HG03558 (cell line): ENCODE results near the gene EPHA1.

Experiments used
- ATAC-seq: cut with Tn5 transposase; IDR thresholded peaks from one replicate; pipeline ENCODE4 v1.9.1; 2021; ENCODE audit warnings: moderate number of reproducible peaks; ENCODE audit not compliant: unreplicated experiment; ENCODE audit errors: extremely low read depth

EPHA1 gene

DNA sequence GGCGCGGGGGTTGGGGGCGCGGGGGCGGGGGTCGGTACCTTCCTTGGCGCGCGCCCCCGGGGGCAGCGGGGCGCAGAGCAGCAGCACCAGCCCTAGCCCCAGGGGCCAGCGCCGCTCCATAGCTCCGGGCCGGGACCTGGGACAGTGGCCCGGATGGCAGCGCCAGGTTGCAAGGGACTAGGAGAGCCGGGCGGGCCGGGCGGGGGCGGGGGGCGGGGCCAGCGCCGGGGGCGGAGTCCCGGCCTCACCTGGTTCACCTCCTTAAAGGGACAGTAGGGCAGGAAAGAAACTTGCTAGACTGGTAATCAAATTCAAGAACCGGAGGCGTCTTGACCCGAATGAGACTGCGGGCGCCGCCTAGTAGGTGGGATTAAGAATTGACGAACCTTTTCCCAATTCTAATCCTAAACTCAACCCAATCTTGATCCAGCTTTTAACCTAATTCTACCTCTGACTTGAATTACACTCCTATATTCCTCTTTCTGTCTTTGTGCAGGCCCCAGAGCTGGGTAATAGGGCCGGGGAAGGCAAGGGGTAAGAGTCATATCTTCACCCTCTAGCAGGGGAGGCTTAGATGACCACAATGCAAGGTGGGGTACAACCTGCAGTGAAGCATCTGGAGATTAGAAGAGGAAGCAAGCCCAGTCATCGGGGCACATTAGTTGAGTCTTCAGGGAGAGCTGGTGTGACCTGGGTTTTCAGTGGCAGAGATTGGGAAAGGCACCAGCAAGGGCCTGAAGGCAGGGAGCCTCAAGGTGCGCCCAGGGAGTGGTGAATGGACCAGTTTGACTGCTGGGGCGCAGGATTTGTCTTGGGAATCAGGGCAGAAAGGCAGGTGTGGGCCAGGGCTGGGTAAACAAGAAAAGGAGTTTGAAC is at the start of gene EPHA1:
TSS of gene EPHA1 (minus strand) at position 171 of the 876 bp plus-strand sequence. CDS start at position 120, 51 bp downstream.
- ATAC-seq = no peak

DNA sequence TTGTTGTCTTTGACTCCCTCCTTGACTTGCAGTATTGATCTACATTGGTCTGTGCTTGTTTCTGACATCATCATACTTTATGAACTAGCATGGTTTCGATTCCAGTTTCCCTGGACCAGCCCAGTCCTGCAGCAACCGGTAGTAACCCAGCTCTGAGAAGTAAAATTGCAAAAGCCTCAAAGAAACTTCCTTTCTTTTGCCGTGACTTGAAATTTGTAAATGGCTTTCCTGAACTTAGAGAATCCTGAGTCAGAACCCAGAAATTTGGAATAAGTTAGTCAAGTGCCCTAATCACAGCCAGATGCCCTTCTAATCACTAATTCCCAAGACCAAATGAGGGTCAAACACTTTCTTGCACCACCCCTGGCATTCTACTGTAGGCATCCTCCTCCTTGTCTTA is 49.6 kb upstream of the EPHA1 start:
- ATAC-seq = no peak

DNA sequence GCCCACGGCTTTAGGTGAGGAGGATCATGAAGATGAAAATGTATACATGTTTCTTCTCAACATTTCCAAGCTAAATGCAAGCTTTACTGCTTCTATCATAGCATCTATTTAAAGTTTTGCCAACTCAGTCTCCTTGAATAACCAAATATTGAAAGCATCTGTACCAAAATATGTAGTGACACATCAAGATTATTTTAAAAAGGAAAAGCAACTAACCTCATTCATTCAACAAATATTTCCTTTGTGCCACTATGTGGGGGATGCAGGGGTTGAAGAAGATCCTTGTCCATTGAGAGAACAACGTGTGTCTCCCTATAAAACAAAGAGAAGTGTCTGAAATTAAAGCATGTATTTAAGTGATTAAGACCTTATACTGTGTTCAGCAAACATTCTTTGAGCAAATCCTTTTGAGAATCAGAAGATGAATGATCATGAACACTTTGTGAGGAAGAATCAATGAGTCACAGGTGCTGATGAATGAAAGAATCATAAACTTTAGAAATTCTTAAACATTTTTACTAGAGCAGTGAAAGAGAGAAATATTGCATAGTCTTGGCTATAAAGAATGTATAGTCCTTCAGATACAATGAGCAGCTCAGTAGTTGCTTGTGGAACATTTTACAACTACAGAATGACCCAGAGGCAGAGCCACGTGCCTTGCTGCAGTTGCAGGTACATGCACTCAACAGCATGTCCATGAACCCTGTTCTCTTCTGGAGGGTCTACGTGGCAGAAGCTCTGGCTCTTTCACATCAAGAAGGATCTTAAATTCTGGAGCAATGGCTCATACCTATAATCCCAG is 48.5 kb upstream of the EPHA1 start:
- ATAC-seq = no peak

DNA sequence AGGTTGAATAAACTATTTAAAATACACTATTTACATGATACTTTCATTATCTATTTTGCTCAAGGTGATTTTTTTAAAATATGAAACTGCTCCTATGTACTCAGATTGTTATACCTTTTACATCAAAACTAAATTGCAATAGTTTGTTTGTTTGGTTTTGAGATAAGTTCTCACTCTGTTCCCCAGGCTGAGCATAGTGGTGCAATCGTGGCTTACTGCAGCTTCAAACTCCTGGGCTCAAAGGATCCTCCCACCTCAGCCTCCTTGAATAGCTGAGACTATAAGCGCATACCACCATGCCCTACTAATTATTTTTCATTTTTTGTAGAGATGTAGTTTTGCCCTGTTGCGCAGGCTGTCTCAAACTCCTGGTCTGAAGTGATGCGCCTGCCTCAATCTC is 47.3 kb upstream of the EPHA1 start:
- no peak for ATAC-seq

DNA sequence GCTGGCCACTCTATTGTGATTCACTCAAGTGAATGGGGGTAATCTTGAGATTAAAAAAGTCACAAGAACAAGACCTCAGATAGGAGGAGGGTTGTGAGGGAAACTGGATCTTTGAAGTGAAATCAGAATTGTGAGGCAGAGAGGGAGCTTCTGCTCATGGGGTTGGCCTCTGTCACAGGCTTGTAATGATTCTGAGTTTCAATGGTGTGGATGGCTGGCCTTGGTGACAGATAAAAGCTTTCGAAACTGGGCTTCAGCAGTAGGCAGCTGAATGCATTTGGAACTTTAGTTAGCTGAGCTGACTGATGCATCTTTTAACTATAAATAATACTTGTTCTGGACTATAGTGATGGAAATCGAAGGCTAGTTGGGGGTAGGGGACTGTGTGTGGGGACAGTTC is 46.8 kb upstream of the EPHA1 start:
- ATAC-seq = no peak

DNA sequence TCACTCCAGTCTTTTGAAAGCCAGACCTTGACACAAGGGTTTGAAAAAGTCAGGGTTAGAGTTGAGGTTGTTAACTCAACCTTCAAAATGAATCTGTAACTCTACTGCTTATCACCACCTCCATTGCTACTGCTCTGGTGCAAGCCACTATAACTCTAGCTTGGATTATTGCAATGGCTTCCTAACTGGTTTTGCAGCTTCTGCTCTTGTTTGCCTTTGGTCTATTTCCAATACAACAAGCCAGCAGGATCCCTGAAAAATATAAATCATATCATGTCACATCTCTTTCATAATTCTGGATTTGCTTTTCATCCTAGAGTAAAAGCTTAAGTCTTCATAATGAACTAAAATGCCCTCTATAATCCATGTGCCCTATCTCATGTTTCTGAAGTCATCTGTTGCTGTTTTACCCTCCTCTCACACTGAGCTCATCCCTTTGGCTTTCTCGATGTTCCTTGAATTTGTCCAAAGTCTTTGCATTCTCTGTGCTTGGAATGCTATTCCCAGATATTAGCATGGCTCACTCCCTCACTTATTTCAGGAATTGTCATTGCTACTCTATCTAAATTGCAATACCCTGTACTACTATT is 45.5 kb upstream of the EPHA1 start:
- no peak for ATAC-seq

DNA sequence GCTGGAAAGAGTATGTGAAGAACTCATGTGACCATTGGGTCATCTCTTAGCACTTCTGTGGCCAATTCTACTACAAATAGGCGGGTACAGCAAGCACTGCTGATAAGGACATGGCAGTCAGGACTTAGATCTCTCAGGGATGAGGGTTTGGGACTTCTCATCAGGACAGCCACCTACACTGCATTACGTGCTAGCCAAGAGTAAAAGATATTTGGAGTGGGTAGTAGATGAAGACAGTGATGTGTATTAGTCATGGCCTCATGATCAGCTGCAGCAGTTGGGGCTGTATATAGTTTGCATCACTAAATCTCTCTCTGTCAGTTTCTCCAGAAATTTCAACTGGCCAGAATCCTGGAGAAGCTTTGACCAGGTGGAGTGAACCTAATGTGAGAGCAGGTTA is 43.8 kb upstream of the EPHA1 start:
- no peak for ATAC-seq

DNA sequence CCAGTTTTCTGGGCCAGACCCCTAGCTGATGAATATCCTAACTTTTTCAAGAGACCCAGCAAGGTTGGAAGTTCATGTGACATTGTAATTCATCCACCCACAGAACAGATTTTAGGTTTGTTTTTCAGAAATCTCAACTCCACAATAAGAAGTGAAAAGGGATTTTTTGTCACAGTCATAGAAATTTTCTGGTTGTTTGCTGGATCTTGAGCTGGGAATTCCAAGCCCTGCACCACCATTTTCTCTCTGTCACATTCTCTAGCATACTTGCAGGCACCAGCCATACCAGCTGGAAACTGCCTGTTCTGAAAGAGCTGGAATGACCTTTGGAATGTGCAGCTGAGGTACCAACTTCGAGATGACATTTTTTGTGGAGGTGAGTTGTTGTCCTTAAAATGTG is 43.1 kb upstream of the EPHA1 start:
- no peak for ATAC-seq

DNA sequence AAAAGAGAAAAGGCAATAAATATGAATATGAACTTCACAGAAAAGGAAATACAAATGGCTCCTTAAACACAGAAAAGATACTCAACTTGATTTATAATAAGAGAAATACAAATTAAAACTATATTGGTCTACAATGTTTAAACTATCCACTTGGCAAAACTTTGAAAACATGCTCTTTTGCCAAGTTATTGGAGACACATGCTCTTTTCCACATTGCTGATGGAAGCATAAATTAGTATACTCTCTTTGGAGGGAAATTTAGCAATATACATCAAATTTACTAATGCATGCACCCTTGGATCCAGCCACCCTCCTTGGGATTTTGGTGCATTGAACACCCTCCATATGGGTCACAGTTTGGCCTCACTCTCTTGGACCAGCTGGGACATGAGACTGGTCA is 42.5 kb upstream of the EPHA1 start:
- no peak for ATAC-seq

DNA sequence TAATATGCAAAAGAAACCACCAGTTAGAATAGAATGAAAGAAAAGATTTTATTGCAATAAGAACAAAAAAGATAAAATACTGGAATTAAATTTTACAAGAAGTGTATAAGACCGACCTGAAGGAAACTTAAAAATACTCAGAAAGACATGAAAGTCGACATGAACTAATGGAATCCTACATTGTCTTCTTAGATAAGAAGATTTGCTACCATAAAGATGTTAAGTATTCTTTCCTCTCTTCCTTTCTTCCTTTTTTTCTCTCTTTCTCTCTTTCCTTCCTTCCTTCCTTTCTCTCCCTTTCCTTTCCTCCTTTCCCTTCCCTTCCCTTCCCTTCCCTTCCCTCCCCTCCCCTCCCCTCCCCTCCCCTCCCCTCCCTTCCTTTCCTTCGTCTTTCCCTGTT is 41.1 kb upstream of the EPHA1 start:
- no peak for ATAC-seq

DNA sequence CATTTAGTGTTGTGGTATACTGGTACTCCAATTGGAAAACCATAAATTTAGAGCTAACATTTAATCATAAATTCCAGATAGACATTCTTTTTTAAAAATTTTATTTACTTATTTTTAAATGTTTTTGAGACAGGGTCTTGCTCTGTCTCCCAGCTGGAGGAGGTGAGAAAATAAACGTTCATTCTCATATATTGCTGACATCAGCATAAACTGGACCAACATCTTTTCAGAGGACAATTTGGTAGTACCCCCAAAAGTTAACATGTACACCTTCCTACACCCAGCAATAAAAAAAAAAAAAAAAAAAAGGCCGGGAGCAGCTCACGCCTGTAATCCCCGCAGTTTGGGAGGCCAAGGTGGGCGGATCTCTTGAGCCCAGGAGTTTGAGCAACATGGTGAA is 39.8 kb upstream of the EPHA1 start:
- no peak for ATAC-seq

DNA sequence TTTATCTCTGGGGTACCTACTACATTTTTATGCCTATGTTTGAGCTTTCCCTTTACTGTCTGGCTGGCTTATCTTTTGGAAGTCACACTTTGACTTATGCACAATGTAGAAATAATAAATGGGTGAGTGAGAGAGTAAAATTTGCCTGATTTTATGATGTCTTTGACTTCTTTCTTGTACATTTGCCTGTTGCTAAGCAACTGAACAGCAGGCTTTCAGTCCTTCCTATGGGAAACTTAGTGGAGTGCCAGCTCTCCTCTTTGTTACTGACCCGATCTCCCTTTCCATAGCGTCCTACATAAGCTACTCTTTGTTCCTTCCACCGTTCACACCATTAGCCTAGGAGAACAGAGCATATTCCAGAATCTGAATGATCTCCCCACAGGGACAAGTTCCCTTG is 38.8 kb upstream of the EPHA1 start:
- no peak for ATAC-seq

DNA sequence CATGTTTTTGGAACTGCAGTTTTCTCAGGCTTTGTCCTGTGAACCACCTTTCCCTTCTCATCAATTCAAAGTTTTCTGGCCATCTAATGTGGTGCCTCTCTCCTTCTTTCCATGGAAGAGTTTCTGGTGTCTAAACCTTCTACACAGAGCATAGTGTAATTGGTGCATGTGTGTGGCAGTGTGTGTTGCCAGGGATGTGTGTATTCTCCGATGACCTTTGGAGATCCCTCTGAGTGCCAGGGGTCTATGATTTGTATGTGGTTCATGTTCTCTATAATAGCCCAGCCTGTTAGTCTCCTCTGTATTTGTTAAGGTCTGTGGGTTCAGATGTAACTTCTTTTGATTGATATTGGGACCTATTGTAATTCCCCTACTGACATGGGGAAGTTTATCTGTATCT is 36.1 kb upstream of the EPHA1 start:
- no peak for ATAC-seq

DNA sequence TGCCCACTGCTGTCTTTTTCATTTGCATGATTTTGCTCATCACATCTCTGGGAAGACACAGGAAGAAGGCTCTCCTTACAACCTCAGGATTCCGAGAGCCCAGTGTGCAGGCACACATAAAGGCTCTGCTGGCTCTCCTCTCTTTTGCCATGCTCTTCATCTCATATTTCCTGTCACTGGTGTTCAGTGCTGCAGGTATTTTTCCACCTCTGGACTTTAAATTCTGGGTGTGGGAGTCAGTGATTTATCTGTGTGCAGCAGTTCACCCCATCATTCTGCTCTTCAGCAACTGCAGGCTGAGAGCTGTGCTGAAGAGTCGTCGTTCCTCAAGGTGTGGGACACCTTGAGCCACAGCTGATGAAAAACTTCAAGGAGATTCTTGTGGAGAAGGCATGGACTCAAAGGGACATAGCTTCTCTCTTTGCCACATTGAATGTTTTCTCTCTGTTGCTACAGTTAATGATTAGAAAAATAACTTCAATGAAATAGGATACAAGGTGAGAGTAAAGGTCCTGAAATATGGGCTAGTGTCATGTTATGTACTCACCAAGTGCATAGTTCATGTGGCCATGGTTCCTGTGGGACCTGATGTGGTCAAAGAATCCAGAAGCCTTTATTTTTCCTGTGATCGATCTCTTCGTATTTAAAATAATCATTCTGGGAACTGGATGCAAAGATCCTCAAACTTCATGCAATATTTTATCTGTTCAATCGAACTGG is 35.6 kb upstream of the EPHA1 start:
- no peak for ATAC-seq

DNA sequence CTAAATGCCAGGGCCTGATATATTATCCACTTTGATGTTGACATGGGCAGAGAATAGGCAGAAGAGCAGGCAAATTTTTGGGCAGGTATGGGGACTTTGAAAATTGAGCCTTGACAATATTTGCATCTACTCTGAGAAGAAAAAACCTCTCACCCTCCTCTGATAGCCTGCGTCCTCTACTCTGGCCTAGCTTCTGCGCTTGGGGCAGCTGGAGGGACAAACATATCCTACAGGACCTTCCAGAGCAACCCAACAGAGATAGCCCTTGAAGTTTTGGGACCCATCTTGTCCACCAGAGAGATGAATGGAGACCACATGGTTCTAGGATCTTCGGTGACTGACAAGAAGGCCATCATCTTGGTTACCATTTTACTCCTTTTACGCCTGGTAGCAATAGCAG is 34.5 kb upstream of the EPHA1 start, which contains the start of gene TAS2R60:
TSS of gene TAS2R60 (plus strand) at position 301 of the 400 bp plus-strand sequence. CDS start at position 301, 0 bp downstream.
- ATAC-seq = no peak

DNA sequence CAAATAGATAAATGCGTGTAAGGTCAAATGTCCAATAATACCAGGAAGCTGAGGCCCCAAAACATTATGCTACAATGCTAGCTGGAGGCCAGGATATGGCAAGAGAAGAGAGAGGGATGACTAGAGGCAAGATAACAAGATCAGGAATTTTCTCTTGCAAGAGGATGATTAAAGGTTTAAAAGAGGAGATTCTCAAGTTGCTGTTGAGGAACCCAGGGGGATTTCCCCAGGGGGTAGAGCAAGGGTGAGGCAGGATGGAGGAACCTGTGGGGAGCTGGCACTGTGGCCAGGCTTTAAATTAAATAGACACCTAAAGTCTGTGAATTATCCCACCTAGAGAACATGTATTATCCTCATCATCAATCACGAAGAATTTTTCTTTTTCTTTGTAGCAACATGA is 31.2 kb upstream of the EPHA1 start:
- no peak for ATAC-seq

DNA sequence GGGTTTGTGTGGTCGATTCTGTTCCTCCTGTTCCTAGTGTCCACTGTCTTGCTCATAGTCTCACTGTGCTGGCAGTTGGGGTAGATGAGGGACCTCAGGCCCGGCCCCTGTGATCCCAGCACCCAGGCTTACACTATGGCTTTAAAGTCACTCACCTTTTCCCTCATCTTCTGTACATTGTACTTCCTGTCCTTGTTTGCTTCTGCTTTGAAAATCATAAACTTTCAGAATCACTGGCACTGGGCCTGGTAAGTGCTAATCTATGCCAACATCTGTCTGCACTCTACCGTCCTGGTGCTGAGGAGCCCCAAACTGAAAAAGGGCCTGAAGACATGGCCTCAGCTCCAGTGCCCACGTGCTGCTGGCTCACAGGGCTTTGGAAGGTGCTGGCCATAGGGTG is 28.9 kb upstream of the EPHA1 start:
- ATAC-seq = no peak

DNA sequence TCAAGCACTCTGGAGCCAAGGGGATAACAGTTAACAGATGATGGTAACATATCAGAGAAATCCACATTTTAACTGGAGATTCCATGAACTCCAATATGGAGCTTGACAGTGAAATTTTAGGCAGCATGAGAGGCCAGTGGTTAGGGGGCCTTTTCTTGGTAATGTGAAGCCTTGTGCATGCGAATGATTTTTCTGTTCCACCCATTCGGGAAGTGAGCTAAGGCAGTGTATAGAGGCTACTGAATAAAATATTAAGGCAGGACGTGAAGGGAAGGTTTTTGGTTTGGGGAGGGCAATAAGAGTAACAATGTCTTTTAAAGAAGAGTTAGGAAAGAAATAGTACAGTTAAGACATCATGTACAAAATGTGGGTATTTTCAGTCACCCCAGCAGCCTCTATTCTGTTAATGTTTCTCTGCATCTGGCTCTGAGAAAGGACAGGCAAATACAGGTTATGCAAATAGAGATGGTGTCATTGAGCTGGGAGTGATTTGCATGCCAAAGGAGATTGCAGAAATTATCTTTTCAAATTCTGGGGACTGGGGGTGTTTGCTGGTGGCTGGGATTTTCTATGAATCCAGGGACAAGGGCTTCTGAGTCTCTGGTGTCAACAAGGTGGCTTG is 27.8 kb upstream of the EPHA1 start:
- peak; percentile 72 for ATAC-seq

DNA sequence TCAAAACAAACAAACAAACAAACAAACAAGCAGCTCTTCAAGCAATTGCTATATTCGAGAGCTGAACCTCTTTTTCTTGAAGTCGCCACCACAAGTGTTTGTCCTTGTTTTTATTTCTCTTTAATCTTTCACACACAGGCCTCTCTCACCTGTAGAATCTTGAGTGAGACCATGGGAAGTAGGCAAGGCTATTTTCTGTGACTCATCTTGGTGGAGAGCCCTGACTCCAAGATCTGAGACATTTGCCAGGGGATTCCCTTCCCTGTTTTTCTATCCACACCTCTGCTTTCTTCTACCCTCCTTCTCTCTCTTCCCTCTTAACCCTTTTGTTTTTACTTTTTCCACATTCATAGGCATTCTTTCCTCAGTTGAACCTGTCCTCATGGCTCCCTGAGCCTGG is 26.6 kb upstream of the EPHA1 start:
- no peak for ATAC-seq

DNA sequence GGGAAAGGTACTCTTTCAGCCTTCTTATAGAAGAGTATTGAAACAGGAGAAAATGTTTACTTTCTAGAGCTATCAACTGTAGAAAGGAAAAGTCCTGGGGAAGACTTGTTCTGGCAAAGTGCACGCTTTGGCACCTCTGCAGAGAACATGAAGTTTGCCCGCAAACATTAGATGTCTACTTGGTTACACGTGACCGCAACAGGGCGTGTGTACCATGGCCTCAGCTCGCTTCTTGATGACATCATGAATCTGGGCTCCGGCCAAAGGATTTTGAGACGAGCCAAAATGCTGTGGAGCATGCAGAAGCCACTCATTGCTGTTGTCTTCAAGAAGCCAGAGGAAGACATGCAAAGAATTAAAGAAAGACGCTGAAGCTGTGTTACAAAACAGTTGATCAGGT is 26.0 kb upstream of the EPHA1 start:
- ATAC-seq = no peak
